Neural cell (in vitro differentiated cells): ENCODE data around the gene RNF212. TPM values are rescaled to one million over a fixed set of nuclear protein-coding genes. Genes with fewer than 3 reads are reported as not detected.

ENCODE experiments used
- H2AFZ ChIP-seq: fragments of 200-600, 300-800 bp; sonication (generic), shearing (Covaris generic); 2 replicates; pipeline ENCODE4 v1.6.0; 2014; ENCODE audit warnings: low read depth, mild to moderate bottlenecking, antibody characterized with exemption, low read length, moderate library complexity
- H3F3A ChIP-seq: fragments of 200-600 bp; shearing (Covaris generic); 2 replicates; pipeline ENCODE4 v1.6.1; 2016; ENCODE audit warnings: mild to moderate bottlenecking, moderate library complexity, mixed read lengths, antibody characterized with exemption, low read length; ENCODE audit not compliant: insufficient read depth, poor library complexity, severe bottlenecking
- H3K27ac ChIP-seq: fragments of 200-600, 300-800 bp; sonication (generic), shearing (Covaris generic); 2 replicates; pipeline ENCODE4 v1.5.1; 2014; ENCODE audit warnings: mild to moderate bottlenecking, low read length, moderate library complexity
- H3K27me3 ChIP-seq: fragments of 300-800, 200-600 bp; sonication (generic), shearing (Covaris generic); 2 replicates; pipeline ENCODE4 v1.6.0; 2014; ENCODE audit warnings: mild to moderate bottlenecking, low read depth, low read length, moderate library complexity; ENCODE audit not compliant: insufficient read depth
- H3K36me3 ChIP-seq: fragments of 300-800, 200-600 bp; sonication (generic), shearing (Covaris generic); 2 replicates; pipeline ENCODE4 v1.5.1; 2014; ENCODE audit warnings: mild to moderate bottlenecking, antibody characterized with exemption, low read length, moderate library complexity; ENCODE audit not compliant: insufficient read depth
- H3K4me2 ChIP-seq: fragments of 300-800, 200-600 bp; sonication (generic), shearing (Covaris generic); 2 replicates; pipeline ENCODE4 v1.6.0; 2014; ENCODE audit warnings: mild to moderate bottlenecking, low read length
- H3K4me3 ChIP-seq: fragments of 300-800, 200-600 bp; sonication (generic), shearing (Covaris generic); 2 replicates; pipeline ENCODE4 v1.5.1; 2014; ENCODE audit warnings: mild to moderate bottlenecking, low read length, moderate library complexity
- H3K79me2 ChIP-seq: fragments of 200-600 bp; shearing (Covaris generic); replicated peaks from 2 replicates; pipeline ENCODE4 v1.6.0; 2014; ENCODE audit warnings: mild to moderate bottlenecking, low read length, moderate library complexity; ENCODE audit not compliant: insufficient read depth
- H3K9ac ChIP-seq: fragments of 300-800, 200-600 bp; sonication (generic), shearing (Covaris generic); 2 replicates; pipeline ENCODE4 v1.6.1; 2016; ENCODE audit warnings: mild to moderate bottlenecking, low read length, mixed read lengths
- H3K9me2 ChIP-seq: fragments of 200-600 bp; shearing (Covaris generic); 2 replicates; pipeline ENCODE4 v1.6.1; 2016; ENCODE audit warnings: mild to moderate bottlenecking, low read length, mixed read lengths; ENCODE audit not compliant: insufficient read depth
- H3K9me3 ChIP-seq: fragments of 200-600, 300-800 bp; sonication (generic), shearing (Covaris generic); 2 replicates; pipeline ENCODE4 v1.6.1; 2016; ENCODE audit warnings: mild to moderate bottlenecking, mixed run types, low read length, moderate library complexity, mixed read lengths
- H4K20me1 ChIP-seq: fragments of 200-600 bp; shearing (Covaris generic); 2 replicates; pipeline ENCODE4 v1.6.1; 2016; ENCODE audit warnings: mild to moderate bottlenecking, mixed run types; ENCODE audit not compliant: insufficient read depth
- CTCF ChIP-seq: fragments of 450-650 bp; IDR thresholded peaks from 2 replicates; pipeline ENCODE4 v1.5.1; 2014; ENCODE audit warnings: antibody characterized with exemption, mild to moderate bottlenecking, moderate library complexity; ENCODE audit not compliant: poor library complexity, severe bottlenecking
- EP300 ChIP-seq: fragments of 450-650 bp; conservative IDR thresholded peaks from 2 replicates; pipeline ENCODE4 v1.6.1; 2014; ENCODE audit warnings: antibody characterized with exemption, mild to moderate bottlenecking, moderate library complexity; ENCODE audit not compliant: poor library complexity, severe bottlenecking
- EZH2 ChIP-seq: fragments of 200-600, 300-800 bp; shearing (Covaris generic), sonication (generic); IDR thresholded peaks from 2 replicates; pipeline ENCODE4 v1.6.1; 2014; ENCODE audit warnings: antibody characterized with exemption, low read length, borderline replicate concordance, mild to moderate bottlenecking; ENCODE audit not compliant: insufficient read depth, poor library complexity, severe bottlenecking
- MXI1 ChIP-seq: fragments of 450-650 bp; conservative IDR thresholded peaks from 2 replicates; pipeline ENCODE4 v1.6.1; 2014; ENCODE audit warnings: antibody characterized with exemption, mild to moderate bottlenecking; ENCODE audit not compliant: poor library complexity, severe bottlenecking
- POLR2AphosphoS5 ChIP-seq: IDR thresholded peaks from 2 replicates; pipeline ENCODE4 v1.6.1; 2012
- RAD21 ChIP-seq: fragments of 450-650 bp; conservative IDR thresholded peaks from 2 replicates; pipeline ENCODE4 v1.6.1; 2014; ENCODE audit warnings: antibody characterized with exemption, mild to moderate bottlenecking, moderate library complexity
- SMC3 ChIP-seq: fragments of 450-650 bp; conservative IDR thresholded peaks from 2 replicates; pipeline ENCODE4 v1.6.1; 2014; ENCODE audit warnings: antibody characterized with exemption, mild to moderate bottlenecking, moderate library complexity; ENCODE audit not compliant: poor library complexity
- TAF1 ChIP-seq: IDR thresholded peaks from 2 replicates; pipeline ENCODE4 v1.6.1; 2012; ENCODE audit warnings: low read depth
- polyA plus RNA-seq: library from polyadenylated mRNA; depleted of rRNA; stranded (reverse); fragments of >200 nt; gene quantifications from 2 replicates; pipeline ENCODE4 v1.2.3, GENCODE V29; 2014
- TF ChIP-seq, protein P1 (sequence below): IDR thresholded peaks from 2 replicates; pipeline ENCODE4 v1.6.1; 2012; ENCODE audit warnings: borderline replicate concordance

RNF212 gene
- polyA plus RNA-seq, 1 donor from 2014 or later = 1.5 TPM

- H3K9me2 ChIP-seq = no peaks in the 10 kb centered on the region
- H3K9me3 ChIP-seq = no peaks in the 10 kb centered on the region
- H3F3A ChIP-seq = no peaks in the 10 kb centered on the region
- no peaks in the 10 kb centered on the region for H3K79me2 ChIP-seq
- no peaks in the 10 kb centered on the region for H4K20me1 ChIP-seq
- no peak overlapping the region for H3K4me3 ChIP-seq
- H3K36me3 ChIP-seq = no peaks in the 10 kb centered on the region
- H3K4me2 ChIP-seq = no peak overlapping the region
- H3K9ac ChIP-seq = no peak overlapping the region
- no peak overlapping the region for H3K27ac ChIP-seq
- TF ChIP-seq EZH2 (no peak), POLR2AphosphoS5 (no peak), RAD21 (no peak), SMC3 (no peak), MXI1 (no peak), TAF1 (no peak), CTCF (no peak), EP300 (no peak)
- TF ChIP-seq, protein P1, sequence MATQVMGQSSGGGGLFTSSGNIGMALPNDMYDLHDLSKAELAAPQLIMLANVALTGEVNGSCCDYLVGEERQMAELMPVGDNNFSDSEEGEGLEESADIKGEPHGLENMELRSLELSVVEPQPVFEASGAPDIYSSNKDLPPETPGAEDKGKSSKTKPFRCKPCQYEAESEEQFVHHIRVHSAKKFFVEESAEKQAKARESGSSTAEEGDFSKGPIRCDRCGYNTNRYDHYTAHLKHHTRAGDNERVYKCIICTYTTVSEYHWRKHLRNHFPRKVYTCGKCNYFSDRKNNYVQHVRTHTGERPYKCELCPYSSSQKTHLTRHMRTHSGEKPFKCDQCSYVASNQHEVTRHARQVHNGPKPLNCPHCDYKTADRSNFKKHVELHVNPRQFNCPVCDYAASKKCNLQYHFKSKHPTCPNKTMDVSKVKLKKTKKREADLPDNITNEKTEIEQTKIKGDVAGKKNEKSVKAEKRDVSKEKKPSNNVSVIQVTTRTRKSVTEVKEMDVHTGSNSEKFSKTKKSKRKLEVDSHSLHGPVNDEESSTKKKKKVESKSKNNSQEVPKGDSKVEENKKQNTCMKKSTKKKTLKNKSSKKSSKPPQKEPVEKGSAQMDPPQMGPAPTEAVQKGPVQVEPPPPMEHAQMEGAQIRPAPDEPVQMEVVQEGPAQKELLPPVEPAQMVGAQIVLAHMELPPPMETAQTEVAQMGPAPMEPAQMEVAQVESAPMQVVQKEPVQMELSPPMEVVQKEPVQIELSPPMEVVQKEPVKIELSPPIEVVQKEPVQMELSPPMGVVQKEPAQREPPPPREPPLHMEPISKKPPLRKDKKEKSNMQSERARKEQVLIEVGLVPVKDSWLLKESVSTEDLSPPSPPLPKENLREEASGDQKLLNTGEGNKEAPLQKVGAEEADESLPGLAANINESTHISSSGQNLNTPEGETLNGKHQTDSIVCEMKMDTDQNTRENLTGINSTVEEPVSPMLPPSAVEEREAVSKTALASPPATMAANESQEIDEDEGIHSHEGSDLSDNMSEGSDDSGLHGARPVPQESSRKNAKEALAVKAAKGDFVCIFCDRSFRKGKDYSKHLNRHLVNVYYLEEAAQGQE = no peak
- H3K27me3 ChIP-seq = no peaks in the 10 kb centered on the region
- H2AFZ ChIP-seq = no peak overlapping the region
These were observed 22.6 kb downstream of the RNF212 start for GRCh38 chr4:1090465-1091440.

DNA sequence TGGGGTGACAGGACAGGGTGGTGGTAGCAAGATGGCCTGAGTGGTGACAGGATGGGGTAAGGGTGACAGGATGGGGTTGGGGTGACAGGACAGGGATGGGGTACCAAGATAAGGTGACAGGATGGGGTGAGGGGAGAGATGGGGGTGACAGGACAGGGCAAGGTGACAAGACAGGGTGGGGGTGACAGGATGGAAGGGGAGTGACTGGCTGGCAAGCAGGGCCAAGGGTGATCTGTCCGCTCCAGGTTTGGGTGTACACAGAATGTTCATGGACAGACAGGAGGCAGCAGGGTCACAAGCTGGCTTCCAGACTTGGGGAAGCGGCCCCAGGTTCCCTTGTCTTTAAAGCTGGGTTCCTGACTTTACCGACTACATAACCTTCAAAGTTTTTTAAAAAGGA, 23.3 kb downstream of the RNF212 start:
- Histone ChIP-seq H3K9me2 (no peaks in the 10 kb centered on the region), H3K79me2 (no peaks in the 10 kb centered on the region), H3K27me3 (no peaks in the 10 kb centered on the region), H3K9ac (no peak overlapping the region), H3K4me3 (no peak overlapping the region), H3F3A (no peaks in the 10 kb centered on the region), H2AFZ (no peak overlapping the region), H3K36me3 (no peaks in the 10 kb centered on the region), H3K9me3 (no peaks in the 10 kb centered on the region), H4K20me1 (no peaks in the 10 kb centered on the region), H3K4me2 (no peak overlapping the region), H3K27ac (no peak overlapping the region)
- TF ChIP-seq SMC3 = no peak
- no peak for TF ChIP-seq EZH2
- TF ChIP-seq, protein P1 = no peak
